ENCODE data around the gene SFI1.
"Not testable (repeated sequence)": the region's sequence is repeated elsewhere in the genome, so short reads cannot be mapped to it uniquely, and the experiment has no call there.

Gene SFI1

DNA sequence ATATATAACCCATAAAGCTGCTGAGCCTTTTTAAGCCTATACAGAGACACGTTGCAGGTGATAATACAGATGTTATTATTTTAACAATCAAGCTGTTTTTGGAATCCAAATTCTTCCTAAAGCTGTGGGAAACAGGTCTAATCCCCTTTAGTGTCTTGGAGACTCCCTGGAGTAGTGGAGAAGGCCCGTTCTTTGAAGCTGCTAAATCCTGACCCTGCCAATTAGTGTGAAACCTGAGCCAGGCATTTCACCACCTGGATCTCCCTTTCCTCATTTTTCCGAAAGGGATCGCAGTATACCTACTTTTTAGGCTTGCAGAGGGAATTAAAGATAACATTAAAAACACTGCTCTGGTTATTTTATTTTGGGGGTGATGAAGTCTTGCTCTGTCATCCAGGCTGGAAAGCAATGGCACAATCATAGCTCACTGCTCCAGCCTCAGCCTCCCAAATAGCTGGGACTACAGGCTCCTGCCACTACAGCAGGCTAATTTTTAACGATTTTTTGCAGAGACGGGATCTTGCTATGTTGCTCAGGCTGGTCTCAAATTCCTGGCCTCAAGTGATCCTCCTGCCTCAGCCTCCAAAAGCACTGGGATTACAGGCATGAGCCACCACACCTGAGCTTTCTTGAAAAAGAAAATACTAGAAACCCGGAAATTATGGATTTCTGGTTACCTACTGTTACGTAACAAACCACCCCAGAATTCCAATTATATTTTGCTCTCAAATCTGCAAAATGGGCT, 4.9 kb upstream of the SFI1 start:
- no peak for DNase-seq (ENCODE audit: low read depth, low spot score)

GRCh38 chr22:31492151-31492550, 4.2 kb upstream of the SFI1 start:
- DNase-seq (ENCODE audit: low read depth, low spot score) = no peak

GRCh38 chr22:31493355-31493754, 3.0 kb upstream of the SFI1 start:
- DNase-seq (ENCODE audit: low read depth, low spot score) = not testable (repeated sequence)

- no peak for DNase-seq (ENCODE audit: low read depth, low spot score)
These were observed 993 bp upstream of the SFI1 start for GRCh38 chr22:31495343-31495742.

- DNase-seq (ENCODE audit: low read depth, low spot score) = no peak
These were observed 405 bp downstream of the SFI1 start for GRCh38 chr22:31496735-31497146.

DNA sequence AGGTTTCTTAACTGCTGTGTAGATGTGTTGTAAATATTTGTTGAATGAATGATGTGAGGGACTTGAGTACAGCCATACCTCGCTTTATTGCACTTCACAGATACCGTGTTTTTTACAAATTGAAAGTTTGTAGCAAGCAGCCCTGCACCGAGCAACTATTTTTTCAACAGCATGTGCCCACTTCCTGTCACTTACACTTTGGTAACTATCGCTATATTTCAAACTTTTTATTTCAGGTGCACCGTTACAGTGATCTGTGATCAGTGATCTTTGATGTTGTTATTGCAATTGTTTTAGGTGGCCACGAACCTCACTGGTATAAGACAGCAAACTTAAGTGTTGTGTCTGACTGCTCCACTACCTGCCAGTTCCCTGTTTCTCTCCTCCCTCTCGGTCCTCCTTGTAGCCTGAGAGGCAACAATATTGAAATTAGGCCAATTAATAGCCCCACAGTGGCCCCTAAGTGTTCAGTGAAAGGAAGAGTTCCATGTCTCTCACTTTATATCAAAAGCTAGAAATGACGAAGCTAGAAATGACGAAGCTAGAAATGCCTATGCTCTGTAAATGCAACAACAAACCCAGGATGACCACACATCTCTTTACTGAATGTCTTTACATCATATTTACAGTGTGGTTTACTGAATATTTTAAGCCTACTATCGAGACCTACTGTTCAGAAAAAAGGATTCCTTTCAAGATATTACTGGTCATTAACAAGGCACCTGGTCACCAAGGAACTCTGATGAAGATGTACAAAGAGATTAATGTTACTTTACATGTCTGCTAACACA, 1.0 kb downstream of the SFI1 start:
- DNase-seq (ENCODE audit: low read depth, low spot score) = no peak

- no peak for DNase-seq (ENCODE audit: low read depth, low spot score)
These were observed 5.4 kb downstream of the SFI1 start for GRCh38 chr22:31501738-31502137.

GRCh38 chr22:31503211-31503964, 7.1 kb downstream of the SFI1 start:
- DNase-seq (ENCODE audit: low read depth, low spot score) = no peak

DNA sequence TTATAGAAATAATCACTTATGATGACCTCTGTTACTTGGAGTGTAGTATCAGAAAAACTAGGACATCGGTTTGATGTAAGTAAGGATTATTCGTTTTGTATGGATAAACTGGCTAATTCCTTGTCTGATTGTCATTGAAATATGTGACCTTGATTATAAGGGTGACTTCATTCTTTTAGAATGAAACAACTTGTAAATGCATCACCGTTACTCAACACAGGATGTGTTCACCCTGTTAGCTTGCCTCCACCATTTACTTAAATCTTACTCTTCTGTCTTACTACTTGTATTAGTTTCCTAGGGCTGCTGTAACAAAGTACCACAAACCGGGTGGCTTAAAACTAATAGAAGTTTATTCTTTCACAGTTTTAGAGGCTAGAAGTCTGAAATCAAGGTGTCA, 7.9 kb downstream of the SFI1 start:
- no peak for DNase-seq (ENCODE audit: low read depth, low spot score)

- DNase-seq (ENCODE audit: low read depth, low spot score) = not testable (repeated sequence)
These were observed 11.2 kb downstream of the SFI1 start for GRCh38 chr22:31507517-31507916.

- DNase-seq (ENCODE audit: low read depth, low spot score) = no peak
These were observed 12.2 kb downstream of the SFI1 start for GRCh38 chr22:31508536-31508935.

- no peak for DNase-seq (ENCODE audit: low read depth, low spot score)
These were observed 12.9 kb downstream of the SFI1 start for GRCh38 chr22:31509061-31509762.

GRCh38 chr22:31520051-31520450, 23.7 kb downstream of the SFI1 start:
- DNase-seq (ENCODE audit: low read depth, low spot score) = no peak

- not testable (repeated sequence) for DNase-seq (ENCODE audit: low read depth, low spot score)
These were observed 27.8 kb downstream of the SFI1 start for GRCh38 chr22:31524132-31524531.

GRCh38 chr22:31526270-31526669, 29.9 kb downstream of the SFI1 start:
- peak; percentile 17 for DNase-seq (ENCODE audit: low read depth, low spot score)

- DNase-seq (ENCODE audit: low read depth, low spot score) = no peak
These were observed 34.5 kb downstream of the SFI1 start for GRCh38 chr22:31530823-31531195.

DNA sequence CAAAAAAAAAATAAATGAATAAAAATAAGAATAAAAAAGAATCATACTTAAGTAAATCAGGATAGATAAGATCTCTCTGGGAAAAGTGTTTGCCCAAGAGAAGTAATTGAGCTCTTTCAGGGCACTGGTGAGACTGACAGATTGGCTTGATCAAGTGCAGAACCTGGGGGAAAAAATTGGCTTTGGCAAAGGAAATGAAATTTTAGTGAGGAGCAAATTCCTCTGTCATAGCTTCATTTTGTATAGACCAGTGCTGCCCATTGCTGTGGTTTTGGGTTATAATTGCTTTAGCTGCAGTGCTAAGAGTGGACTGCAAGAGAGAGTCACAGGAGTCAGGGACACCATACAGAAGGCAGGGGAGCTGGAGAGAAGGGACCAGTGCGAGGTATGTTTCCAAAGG, 35.7 kb downstream of the SFI1 start:
- DNase-seq (ENCODE audit: low read depth, low spot score) = no peak

GRCh38 chr22:31533374-31533773, 37.0 kb downstream of the SFI1 start:
- DNase-seq (ENCODE audit: low read depth, low spot score) = no peak

GRCh38 chr22:31537019-31537535, 40.7 kb downstream of the SFI1 start:
- no peak for DNase-seq (ENCODE audit: low read depth, low spot score)

GRCh38 chr22:31538815-31539214, 42.5 kb downstream of the SFI1 start:
- no peak for DNase-seq (ENCODE audit: low read depth, low spot score)

GRCh38 chr22:31540166-31540565, 43.8 kb downstream of the SFI1 start:
- not testable (repeated sequence) for DNase-seq (ENCODE audit: low read depth, low spot score)

- no peak for DNase-seq (ENCODE audit: low read depth, low spot score)
These were observed 44.6 kb downstream of the SFI1 start for GRCh38 chr22:31540966-31541365.
